SK-N-SH treated with all-trans-retinoic acid at 6 μM for 48 hours (cell line): ENCODE results near the gene PNLDC1.

Experiments
- ATAC-seq: fragments of 200-7000 bp; cut with Tn5 transposase; 3 replicates; pipeline ENCODE4 v1.9.1; 2020; ENCODE audit warnings: mild to moderate bottlenecking, moderate library complexity
- ARNTL ChIP-seq: fragments of 450-650 bp; formaldehyde crosslinking; IDR thresholded peaks from 2 replicates; pipeline ENCODE4 v1.5.0; 2020; ENCODE audit warnings: low read depth, mild to moderate bottlenecking, moderate library complexity, borderline replicate concordance
- CSDC2 ChIP-seq: fragments of 250-450 bp; sonication (Bioruptor Pico); IDR thresholded peaks from 2 replicates; pipeline ENCODE4 v1.5.0; 2020; ENCODE audit warnings: mild to moderate bottlenecking, moderate library complexity
- ESRRG ChIP-seq: fragments of 250-450 bp; sonication (Bioruptor Pico); IDR thresholded peaks from 2 replicates; pipeline ENCODE4 v1.6.1; 2021; ENCODE audit warnings: mild to moderate bottlenecking
- GLIS3 ChIP-seq: fragments of 250-450 bp; sonication (Bioruptor Pico); IDR thresholded peaks from 2 replicates; pipeline ENCODE4 v1.5.0; 2020; ENCODE audit warnings: mild to moderate bottlenecking, moderate library complexity
- ISL1 ChIP-seq: fragments of 250-450 bp; sonication (Bioruptor Pico); IDR thresholded peaks from 2 replicates; pipeline ENCODE4 v2.1.2; 2022; ENCODE audit warnings: mild to moderate bottlenecking, moderate library complexity
- OSR1 ChIP-seq: fragments of 250-450 bp; sonication (Bioruptor Pico); IDR thresholded peaks from 2 replicates; pipeline ENCODE4 v1.8.0; 2022; ENCODE audit warnings: moderate library complexity, mild to moderate bottlenecking, inconsistent platforms
- PPARA ChIP-seq: fragments of 250-450 bp; sonication (Bioruptor Pico); IDR thresholded peaks from 2 replicates; pipeline ENCODE4 v1.5.0; 2020; ENCODE audit warnings: mild to moderate bottlenecking, borderline replicate concordance
- RARB ChIP-seq: fragments of 250-450 bp; sonication (Bioruptor Pico); IDR thresholded peaks from 2 replicates; pipeline ENCODE4 v1.8.0; 2021; ENCODE audit warnings: mild to moderate bottlenecking, moderate library complexity
- SNAI2 ChIP-seq: fragments of 250-450 bp; sonication (Bioruptor Pico); IDR thresholded peaks from 2 replicates; pipeline ENCODE4 v1.5.0; 2020; ENCODE audit warnings: mild to moderate bottlenecking, moderate library complexity
- TCF4 ChIP-seq: fragments of 250-450 bp; sonication (Bioruptor Pico); IDR thresholded peaks from 2 replicates; pipeline ENCODE4 v1.8.0; 2021; ENCODE audit warnings: mild to moderate bottlenecking, moderate library complexity, borderline replicate concordance
- TOX ChIP-seq: fragments of 250-450 bp; sonication (Bioruptor Pico); IDR thresholded peaks from 2 replicates; pipeline ENCODE4 v1.8.0; 2021; ENCODE audit warnings: mild to moderate bottlenecking, moderate library complexity, borderline replicate concordance
- ZC3H10 ChIP-seq: fragments of 250-450 bp; sonication (Bioruptor Pico); IDR thresholded peaks from 2 replicates; pipeline ENCODE4 v1.5.1; 2021; ENCODE audit warnings: mild to moderate bottlenecking, moderate library complexity
- ZFP3 ChIP-seq: fragments of 250-450 bp; sonication (Bioruptor Pico); IDR thresholded peaks from 2 replicates; pipeline ENCODE4 v1.5.0; 2020; ENCODE audit warnings: mild to moderate bottlenecking, moderate library complexity
- ZFP30 ChIP-seq: fragments of 450-650 bp; formaldehyde crosslinking; IDR thresholded peaks from 2 replicates; pipeline ENCODE4 v1.5.0; 2022; ENCODE audit warnings: mild to moderate bottlenecking, moderate library complexity
- ZNF565 ChIP-seq: fragments of 450-650 bp; formaldehyde crosslinking; conservative IDR thresholded peaks from 2 replicates; pipeline ENCODE4 v1.5.0; 2020; ENCODE audit warnings: low read depth, mild to moderate bottlenecking, moderate library complexity
- ZNF70 ChIP-seq: fragments of 450-650 bp; formaldehyde crosslinking; IDR thresholded peaks from 2 replicates; pipeline ENCODE4 v1.5.0; 2020; ENCODE audit warnings: mild to moderate bottlenecking, moderate library complexity
- ZNF8 ChIP-seq: fragments of 450-650 bp; formaldehyde crosslinking; IDR thresholded peaks from 2 replicates; pipeline ENCODE4 v1.5.0; 2020; ENCODE audit warnings: mild to moderate bottlenecking, moderate library complexity
- TF ChIP-seq, protein P1 (sequence below): fragments of 250-450 bp; sonication (Bioruptor Pico); IDR thresholded peaks from 2 replicates; pipeline ENCODE4 v1.5.1; 2020; ENCODE audit warnings: low read depth, mild to moderate bottlenecking, moderate library complexity
- TF ChIP-seq, protein P2 (sequence below): fragments of 250-450 bp; sonication (Bioruptor Pico); IDR thresholded peaks from 2 replicates; pipeline ENCODE4 v1.5.1; 2021; ENCODE audit warnings: mild to moderate bottlenecking, moderate library complexity
- TF ChIP-seq, protein P3 (sequence below): fragments of 250-450 bp; sonication (Bioruptor Pico); IDR thresholded peaks from 2 replicates; pipeline ENCODE4 v1.8.0; 2021; ENCODE audit warnings: low read depth, mild to moderate bottlenecking, moderate library complexity, borderline replicate concordance
- TF ChIP-seq, protein P4 (sequence below): fragments of 250-450 bp; sonication (Bioruptor Pico); IDR thresholded peaks from 2 replicates; pipeline ENCODE4 v1.8.0; 2020; ENCODE audit warnings: mild to moderate bottlenecking, moderate library complexity, borderline replicate concordance
- TF ChIP-seq, protein P5 (sequence below): fragments of 250-450 bp; sonication (Bioruptor Pico); IDR thresholded peaks from 2 replicates; pipeline ENCODE4 v1.5.0; 2020; ENCODE audit warnings: mild to moderate bottlenecking, moderate library complexity

Gene PNLDC1

DNA sequence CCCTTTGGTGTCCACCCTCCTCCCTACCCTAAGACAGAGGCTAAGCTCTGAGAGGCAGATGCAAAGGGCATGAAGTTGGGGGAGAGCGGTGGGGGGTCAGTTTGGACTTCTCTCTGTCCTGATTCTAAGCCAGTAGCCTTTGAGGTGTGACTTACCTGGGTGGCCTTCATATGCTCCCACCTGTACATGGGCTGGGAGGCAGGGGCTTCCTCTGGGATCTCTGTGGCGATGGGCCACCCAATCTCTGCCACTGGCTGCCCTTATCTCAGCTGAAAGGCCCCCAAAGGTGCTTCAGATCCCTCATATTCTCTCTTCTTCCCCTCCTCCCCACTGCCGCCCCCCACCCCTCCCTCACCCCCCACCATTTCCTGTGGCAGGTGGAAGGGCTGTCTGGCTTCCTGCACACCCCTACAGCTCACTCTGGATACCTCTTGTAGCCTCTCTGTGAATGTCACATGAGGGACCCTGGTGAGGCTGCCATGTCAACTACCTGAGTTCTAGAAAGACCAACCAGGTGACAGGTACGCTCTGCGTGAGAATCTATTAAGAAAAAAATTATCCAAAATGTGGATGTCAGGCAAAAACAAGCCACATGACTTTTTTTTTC, 34.0 kb downstream of the PNLDC1 start:
- TF ChIP-seq ZC3H10: no peak
- no peak for TF ChIP-seq ZNF8 (CRISPR knock-in tag)
- TF ChIP-seq TOX (CRISPR knock-in tag): no peak
- TF ChIP-seq, protein P1, sequence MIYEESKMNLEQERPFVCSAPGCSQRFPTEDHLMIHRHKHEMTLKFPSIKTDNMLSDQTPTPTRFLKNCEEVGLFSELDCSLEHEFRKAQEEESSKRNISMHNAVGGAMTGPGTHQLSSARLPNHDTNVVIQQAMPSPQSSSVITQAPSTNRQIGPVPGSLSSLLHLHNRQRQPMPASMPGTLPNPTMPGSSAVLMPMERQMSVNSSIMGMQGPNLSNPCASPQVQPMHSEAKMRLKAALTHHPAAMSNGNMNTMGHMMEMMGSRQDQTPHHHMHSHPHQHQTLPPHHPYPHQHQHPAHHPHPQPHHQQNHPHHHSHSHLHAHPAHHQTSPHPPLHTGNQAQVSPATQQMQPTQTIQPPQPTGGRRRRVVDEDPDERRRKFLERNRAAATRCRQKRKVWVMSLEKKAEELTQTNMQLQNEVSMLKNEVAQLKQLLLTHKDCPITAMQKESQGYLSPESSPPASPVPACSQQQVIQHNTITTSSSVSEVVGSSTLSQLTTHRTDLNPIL (CRISPR knock-in tag): no peak
- TF ChIP-seq, protein P2, sequence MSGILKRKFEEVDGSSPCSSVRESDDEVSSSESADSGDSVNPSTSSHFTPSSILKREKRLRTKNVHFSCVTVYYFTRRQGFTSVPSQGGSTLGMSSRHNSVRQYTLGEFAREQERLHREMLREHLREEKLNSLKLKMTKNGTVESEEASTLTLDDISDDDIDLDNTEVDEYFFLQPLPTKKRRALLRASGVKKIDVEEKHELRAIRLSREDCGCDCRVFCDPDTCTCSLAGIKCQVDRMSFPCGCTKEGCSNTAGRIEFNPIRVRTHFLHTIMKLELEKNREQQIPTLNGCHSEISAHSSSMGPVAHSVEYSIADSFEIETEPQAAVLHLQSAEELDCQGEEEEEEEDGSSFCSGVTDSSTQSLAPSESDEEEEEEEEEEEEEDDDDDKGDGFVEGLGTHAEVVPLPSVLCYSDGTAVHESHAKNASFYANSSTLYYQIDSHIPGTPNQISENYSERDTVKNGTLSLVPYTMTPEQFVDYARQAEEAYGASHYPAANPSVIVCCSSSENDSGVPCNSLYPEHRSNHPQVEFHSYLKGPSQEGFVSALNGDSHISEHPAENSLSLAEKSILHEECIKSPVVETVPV: no peak
- TF ChIP-seq SNAI2 (CRISPR knock-in tag): no peak
- TF ChIP-seq PPARA (CRISPR knock-in tag): no peak
- TF ChIP-seq, protein P3, sequence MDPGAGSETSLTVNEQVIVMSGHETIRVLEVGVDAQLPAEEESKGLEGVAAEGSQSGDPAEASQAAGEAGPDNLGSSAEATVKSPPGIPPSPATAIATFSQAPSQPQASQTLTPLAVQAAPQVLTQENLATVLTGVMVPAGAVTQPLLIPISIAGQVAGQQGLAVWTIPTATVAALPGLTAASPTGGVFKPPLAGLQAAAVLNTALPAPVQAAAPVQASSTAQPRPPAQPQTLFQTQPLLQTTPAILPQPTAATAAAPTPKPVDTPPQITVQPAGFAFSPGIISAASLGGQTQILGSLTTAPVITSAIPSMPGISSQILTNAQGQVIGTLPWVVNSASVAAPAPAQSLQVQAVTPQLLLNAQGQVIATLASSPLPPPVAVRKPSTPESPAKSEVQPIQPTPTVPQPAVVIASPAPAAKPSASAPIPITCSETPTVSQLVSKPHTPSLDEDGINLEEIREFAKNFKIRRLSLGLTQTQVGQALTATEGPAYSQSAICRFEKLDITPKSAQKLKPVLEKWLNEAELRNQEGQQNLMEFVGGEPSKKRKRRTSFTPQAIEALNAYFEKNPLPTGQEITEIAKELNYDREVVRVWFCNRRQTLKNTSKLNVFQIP (CRISPR knock-in tag): no peak
- TF ChIP-seq ZNF565 (CRISPR knock-in tag): no peak
- TF ChIP-seq TCF4 (CRISPR knock-in tag): no peak
- TF ChIP-seq GLIS3 (CRISPR knock-in tag): no peak
- no peak for TF ChIP-seq ZNF70 (CRISPR knock-in tag)
- TF ChIP-seq RARB: no peak
- TF ChIP-seq ARNTL (CRISPR knock-in tag): no peak
- TF ChIP-seq ISL1: no peak
- TF ChIP-seq OSR1 (CRISPR knock-in tag): no peak
- TF ChIP-seq ESRRG (CRISPR knock-in tag): no peak

DNA sequence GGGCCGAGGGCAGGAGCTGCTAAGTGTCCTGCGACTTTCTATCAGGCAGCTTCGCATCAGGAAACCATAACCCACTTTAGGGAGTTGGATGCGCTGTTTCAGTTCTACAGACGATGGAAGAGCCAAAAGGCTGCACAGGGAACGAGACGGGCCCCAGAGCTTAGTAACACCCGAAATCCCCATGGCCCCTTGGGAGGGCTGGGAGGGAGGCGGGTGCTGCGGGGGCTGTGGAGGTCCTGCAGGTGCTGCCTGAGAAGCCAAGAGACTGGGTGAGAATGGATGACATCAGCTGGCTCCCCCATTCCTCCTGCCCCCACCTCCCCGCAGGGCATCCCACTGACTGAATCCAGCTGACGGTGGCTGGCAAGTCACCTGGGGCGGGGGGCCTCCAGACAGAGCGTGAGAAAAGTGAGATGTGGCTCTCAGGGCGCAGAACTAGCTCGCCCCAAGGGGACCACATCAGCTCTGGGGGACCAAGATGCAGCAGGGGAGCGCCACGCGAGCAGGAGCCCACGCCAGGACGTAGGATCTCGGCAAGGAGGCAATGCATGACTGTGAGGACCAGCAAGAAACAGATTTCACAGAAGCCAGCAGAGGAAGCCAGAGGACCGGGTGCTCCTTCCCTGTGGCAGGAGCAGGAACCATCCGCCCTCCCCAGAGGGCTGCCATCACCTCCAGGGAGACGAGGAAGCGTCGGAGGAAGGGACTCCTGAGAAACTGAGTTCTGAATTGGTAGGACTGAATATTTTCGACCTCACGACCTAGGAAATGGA, 36.8 kb downstream of the PNLDC1 start:
- TF ChIP-seq ZFP3 (CRISPR knock-in tag) (no peak), GLIS3 (CRISPR knock-in tag) (no peak), ZC3H10 (no peak), PPARA (CRISPR knock-in tag) (no peak), ZNF70 (CRISPR knock-in tag) (no peak), ZNF8 (CRISPR knock-in tag) (no peak), OSR1 (CRISPR knock-in tag) (no peak)
- TF ChIP-seq, protein P1 (CRISPR knock-in tag): no peak
- TF ChIP-seq, protein P4, sequence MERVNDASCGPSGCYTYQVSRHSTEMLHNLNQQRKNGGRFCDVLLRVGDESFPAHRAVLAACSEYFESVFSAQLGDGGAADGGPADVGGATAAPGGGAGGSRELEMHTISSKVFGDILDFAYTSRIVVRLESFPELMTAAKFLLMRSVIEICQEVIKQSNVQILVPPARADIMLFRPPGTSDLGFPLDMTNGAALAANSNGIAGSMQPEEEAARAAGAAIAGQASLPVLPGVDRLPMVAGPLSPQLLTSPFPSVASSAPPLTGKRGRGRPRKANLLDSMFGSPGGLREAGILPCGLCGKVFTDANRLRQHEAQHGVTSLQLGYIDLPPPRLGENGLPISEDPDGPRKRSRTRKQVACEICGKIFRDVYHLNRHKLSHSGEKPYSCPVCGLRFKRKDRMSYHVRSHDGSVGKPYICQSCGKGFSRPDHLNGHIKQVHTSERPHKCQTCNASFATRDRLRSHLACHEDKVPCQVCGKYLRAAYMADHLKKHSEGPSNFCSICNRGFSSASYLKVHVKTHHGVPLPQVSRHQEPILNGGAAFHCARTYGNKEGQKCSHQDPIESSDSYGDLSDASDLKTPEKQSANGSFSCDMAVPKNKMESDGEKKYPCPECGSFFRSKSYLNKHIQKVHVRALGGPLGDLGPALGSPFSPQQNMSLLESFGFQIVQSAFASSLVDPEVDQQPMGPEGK (CRISPR knock-in tag): no peak
- TF ChIP-seq, protein P2: no peak
- ATAC-seq: no peak

More for the DNA sequence above, 34.0 kb downstream of the PNLDC1 start:
- ATAC-seq: no peak

DNA sequence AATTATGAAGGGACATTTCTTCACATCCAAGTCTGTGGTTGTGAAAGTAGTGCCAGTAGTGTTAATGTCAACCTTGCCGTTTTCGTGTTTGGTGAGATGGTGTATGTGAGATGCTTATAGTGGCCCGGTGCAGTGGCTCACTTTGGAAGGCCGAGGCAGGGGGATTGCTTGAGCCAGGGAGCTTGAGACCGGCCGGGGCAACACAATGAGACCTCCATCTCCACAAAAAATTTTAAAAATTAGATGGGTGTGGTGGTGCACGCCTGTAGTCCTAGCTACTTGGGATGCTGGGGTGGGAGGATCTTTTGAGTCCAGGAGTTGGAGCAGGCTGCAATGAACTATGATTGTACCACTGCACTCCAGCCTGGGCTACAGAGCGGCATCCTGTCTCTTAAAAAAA, 37.4 kb downstream of the PNLDC1 start:
- ATAC-seq: no peak
- TF ChIP-seq ZFP30: no peak
- no peak for TF ChIP-seq RARB
- TF ChIP-seq ZNF70 (CRISPR knock-in tag): no peak
- no peak for TF ChIP-seq ISL1
- TF ChIP-seq ZC3H10: no peak
- TF ChIP-seq CSDC2 (CRISPR knock-in tag): no peak
- no peak for TF ChIP-seq ZNF565 (CRISPR knock-in tag)
- TF ChIP-seq TOX (CRISPR knock-in tag): no peak
- no peak for TF ChIP-seq ZNF8 (CRISPR knock-in tag)
- TF ChIP-seq, protein P2: no peak
- TF ChIP-seq PPARA (CRISPR knock-in tag): no peak
- TF ChIP-seq, protein P5, sequence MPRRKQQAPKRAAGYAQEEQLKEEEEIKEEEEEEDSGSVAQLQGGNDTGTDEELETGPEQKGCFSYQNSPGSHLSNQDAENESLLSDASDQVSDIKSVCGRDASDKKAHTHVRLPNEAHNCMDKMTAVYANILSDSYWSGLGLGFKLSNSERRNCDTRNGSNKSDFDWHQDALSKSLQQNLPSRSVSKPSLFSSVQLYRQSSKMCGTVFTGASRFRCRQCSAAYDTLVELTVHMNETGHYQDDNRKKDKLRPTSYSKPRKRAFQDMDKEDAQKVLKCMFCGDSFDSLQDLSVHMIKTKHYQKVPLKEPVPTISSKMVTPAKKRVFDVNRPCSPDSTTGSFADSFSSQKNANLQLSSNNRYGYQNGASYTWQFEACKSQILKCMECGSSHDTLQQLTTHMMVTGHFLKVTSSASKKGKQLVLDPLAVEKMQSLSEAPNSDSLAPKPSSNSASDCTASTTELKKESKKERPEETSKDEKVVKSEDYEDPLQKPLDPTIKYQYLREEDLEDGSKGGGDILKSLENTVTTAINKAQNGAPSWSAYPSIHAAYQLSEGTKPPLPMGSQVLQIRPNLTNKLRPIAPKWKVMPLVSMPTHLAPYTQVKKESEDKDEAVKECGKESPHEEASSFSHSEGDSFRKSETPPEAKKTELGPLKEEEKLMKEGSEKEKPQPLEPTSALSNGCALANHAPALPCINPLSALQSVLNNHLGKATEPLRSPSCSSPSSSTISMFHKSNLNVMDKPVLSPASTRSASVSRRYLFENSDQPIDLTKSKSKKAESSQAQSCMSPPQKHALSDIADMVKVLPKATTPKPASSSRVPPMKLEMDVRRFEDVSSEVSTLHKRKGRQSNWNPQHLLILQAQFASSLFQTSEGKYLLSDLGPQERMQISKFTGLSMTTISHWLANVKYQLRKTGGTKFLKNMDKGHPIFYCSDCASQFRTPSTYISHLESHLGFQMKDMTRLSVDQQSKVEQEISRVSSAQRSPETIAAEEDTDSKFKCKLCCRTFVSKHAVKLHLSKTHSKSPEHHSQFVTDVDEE (CRISPR knock-in tag): no peak
